ENCODE results near the gene RRAGB. TPM values are rescaled to one million over a fixed set of nuclear protein-coding genes. Genes with fewer than 3 reads are reported as not detected.

Gene RRAGB
- total RNA-seq, 1 donor: 25.0 TPM

DNA sequence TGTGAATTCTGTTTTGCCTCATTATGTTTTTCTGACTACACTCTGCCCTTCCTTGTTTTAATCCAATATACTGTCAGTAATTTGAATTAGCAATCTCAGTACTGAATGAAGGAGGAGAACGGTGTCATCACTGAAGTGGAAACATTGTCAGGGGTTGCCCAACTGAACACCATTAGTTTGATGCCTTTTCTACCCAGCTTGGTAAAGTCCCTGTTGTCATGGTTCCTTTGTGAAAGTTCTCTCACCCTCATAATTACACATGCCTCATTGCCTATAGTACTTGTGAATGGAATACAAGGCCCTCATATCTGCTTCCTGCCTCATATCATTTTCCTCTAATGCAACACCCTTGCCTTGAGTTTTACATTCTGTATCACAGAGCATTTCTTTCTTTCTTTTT lies 76.9 kb downstream of the RRAGB start:
- no peak overlapping the region for H3K4me3 ChIP-seq (ENCODE audit: low read depth, low read length)
- TF ChIP-seq, protein P1, sequence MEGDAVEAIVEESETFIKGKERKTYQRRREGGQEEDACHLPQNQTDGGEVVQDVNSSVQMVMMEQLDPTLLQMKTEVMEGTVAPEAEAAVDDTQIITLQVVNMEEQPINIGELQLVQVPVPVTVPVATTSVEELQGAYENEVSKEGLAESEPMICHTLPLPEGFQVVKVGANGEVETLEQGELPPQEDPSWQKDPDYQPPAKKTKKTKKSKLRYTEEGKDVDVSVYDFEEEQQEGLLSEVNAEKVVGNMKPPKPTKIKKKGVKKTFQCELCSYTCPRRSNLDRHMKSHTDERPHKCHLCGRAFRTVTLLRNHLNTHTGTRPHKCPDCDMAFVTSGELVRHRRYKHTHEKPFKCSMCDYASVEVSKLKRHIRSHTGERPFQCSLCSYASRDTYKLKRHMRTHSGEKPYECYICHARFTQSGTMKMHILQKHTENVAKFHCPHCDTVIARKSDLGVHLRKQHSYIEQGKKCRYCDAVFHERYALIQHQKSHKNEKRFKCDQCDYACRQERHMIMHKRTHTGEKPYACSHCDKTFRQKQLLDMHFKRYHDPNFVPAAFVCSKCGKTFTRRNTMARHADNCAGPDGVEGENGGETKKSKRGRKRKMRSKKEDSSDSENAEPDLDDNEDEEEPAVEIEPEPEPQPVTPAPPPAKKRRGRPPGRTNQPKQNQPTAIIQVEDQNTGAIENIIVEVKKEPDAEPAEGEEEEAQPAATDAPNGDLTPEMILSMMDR (IDR thresholded peaks at IDR 0.05; ENCODE audit: insufficient read depth, low read depth, low read length): no peak

DNA sequence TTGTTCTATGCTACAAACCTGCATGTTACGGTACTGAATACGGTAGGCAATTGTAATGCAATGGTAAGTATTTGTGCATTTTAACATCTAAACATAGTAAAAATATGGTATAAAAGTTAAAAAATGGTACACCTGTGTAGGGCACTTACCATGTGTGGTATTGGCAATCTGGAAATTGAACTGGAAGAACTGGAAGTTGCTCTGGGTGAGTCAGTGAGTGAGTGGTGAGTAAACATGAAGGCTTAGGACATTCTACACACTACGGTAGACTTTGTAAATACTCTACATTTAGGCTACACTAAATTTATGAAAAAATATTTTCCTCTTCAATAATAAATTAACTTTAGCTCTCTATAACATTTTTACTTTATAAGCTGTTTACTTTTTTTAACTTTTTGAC lies 78.9 kb downstream of the RRAGB start:
- no peak overlapping the region for H3K4me3 ChIP-seq (ENCODE audit: low read depth, low read length)
- TF ChIP-seq, protein P1 (IDR thresholded peaks at IDR 0.05; ENCODE audit: insufficient read depth, low read depth, low read length): no peak
- no peak for DNase-seq (ENCODE audit: low read depth)

More for the DNA sequence above, 76.9 kb downstream of the RRAGB start:
- DNase-seq (ENCODE audit: low read depth): no peak

DNA sequence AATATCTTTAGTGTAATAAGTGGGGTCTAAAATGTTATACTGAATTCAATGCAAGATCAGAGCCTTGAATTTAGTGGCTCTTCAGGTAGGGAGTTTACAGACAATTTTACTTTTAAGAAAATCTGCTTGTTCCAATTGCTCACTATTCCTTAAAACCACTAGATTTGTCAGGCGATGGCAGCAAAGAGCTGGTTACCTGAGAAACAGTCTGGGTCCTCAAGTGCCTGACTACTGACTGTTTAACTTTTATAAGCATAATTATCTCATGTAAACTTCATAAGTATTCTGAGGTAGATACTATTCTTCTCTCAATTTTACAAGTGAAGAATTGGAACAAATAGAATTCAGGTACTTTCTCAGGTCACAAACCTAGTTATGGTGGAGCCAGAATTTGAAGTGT lies 84.3 kb downstream of the RRAGB start:
- H3K4me3 ChIP-seq (ENCODE audit: low read depth, low read length): no peak overlapping the region
- TF ChIP-seq, protein P1 (IDR thresholded peaks at IDR 0.05; ENCODE audit: insufficient read depth, low read depth, low read length): no peak
- DNase-seq (ENCODE audit: low read depth): no peak

Other genes with a start within 250 kb of the RRAGB start
- gene USP51, start 227.9 kb upstream of the RRAGB start, total RNA-seq: 2.6 and 3.5 TPM in 2 replicates
- not detected in 2 replicates for gene FOXR2, start 94.3 kb upstream of the RRAGB start, total RNA-seq

All from fibroblast of villous mesenchyme (primary cell).